IPS DF 6.9 (cell line): Measurements from ENCODE around the gene YTHDF1.

Source experiments
- DNase-seq: peaks from one replicate; pipeline ENCODE4 v3.0.0-alpha.2; 2013; ENCODE audit warnings: low read depth, low spot score
- H3K27ac ChIP-seq: one replicate; pipeline ENCODE4 v1.5.1; 2013; ENCODE audit warnings: low read length, control low read depth
- H3K27me3 ChIP-seq: 2 replicates; pipeline ENCODE4 v1.6.1; 2013; ENCODE audit warnings: mild to moderate bottlenecking, low read length; ENCODE audit not compliant: control insufficient read depth, insufficient read depth
- H3K36me3 ChIP-seq: 2 replicates; pipeline ENCODE4 v1.6.1; 2013; ENCODE audit warnings: low read length; ENCODE audit not compliant: control insufficient read depth, insufficient read depth
- H3K4me1 ChIP-seq: 2 replicates; pipeline ENCODE4 v1.6.1; 2013; ENCODE audit warnings: low read length; ENCODE audit not compliant: control insufficient read depth, insufficient read depth
- H3K4me3 ChIP-seq: 2 replicates; pipeline ENCODE4 v1.5.1; 2013; ENCODE audit warnings: mild to moderate bottlenecking, low read length
- H3K9me3 ChIP-seq: 2 replicates; pipeline ENCODE4 v1.6.1; 2013; ENCODE audit warnings: low read length, inconsistent platforms; ENCODE audit not compliant: control insufficient read depth, insufficient read depth
- WGBS: extraction: QIAGEN DNeasy Blood & Tissue Kit; methylation state at CpG from one replicate; pipeline ENCODE4 v1.1.7; 2013; ENCODE audit warnings: mixed read lengths, missing lambda C conversion rate; ENCODE audit not compliant: insufficient read length, insufficient coverage; 5-methylcytosine and 5-hydroxymethylcytosine counted together

YTHDF1 gene

DNA sequence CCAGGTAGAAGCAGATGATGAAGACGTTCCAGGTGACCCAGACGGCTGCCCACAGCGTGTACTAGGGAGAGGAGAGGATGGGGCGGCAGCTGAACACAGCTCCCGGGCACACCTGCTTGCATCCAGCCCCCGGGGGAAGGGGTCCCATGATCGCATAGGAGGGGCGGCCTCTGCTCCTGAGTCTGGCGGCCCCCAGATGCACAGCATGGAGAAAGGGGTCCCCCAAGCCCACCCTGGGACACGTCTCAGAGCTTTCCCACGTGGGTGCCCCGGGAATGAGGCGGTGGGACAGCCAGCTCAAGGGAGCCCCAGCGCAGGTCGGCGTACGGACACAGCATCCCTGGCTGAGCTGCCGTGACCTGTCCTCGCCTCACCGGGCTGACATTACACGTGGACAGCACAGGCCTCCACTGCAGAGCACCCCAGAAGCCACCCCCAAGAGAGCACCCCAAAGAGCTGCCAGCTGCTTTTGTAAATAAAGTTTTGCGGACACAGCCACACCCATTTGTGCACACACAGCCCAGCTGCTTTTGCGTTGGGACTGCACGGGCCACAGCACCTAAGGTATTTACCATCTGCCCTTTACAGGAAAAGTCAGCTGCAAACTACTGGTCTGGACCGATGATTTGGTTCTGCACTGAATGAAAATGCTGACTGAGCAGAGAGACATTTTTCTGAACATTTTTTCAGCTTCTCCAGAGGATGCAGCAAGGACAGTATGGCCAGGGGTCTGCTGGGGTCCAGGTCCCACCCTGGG is 33.1 kb upstream of the YTHDF1 start:
- Histone ChIP-seq H3K4me1 (peaks cover 11% of the 10 kb centered on the region), H3K4me3 (no peak overlapping the region), H3K36me3 (no peaks in the 10 kb centered on the region), H3K27me3 (peaks cover 2% of the 10 kb centered on the region; the same call in 1 of the 2 replicates), H3K9me3 (no peaks in the 10 kb centered on the region), H3K27ac (no peak overlapping the region)
- no CpG with 5 or more reads among the region's 25 CpGs for WGBS
- no peak for DNase-seq

- H3K27me3 ChIP-seq, result peaks cover 1% of the 10 kb centered on the region; the same call in 1 of the 2 replicates
- H3K27ac ChIP-seq, result no peak overlapping the region
- no peaks in the 10 kb centered on the region for H3K36me3 ChIP-seq
- H3K9me3 ChIP-seq, result no peaks in the 10 kb centered on the region
- peaks cover 11% of the 10 kb centered on the region for H3K4me1 ChIP-seq
- no CpG with 5 or more reads among the region's 24 CpGs for WGBS
- H3K4me3 ChIP-seq, result no peak overlapping the region
- no peak for DNase-seq
These were observed 31.8 kb upstream of the YTHDF1 start for GRCh38 chr20:63247671-63248228.

DNA sequence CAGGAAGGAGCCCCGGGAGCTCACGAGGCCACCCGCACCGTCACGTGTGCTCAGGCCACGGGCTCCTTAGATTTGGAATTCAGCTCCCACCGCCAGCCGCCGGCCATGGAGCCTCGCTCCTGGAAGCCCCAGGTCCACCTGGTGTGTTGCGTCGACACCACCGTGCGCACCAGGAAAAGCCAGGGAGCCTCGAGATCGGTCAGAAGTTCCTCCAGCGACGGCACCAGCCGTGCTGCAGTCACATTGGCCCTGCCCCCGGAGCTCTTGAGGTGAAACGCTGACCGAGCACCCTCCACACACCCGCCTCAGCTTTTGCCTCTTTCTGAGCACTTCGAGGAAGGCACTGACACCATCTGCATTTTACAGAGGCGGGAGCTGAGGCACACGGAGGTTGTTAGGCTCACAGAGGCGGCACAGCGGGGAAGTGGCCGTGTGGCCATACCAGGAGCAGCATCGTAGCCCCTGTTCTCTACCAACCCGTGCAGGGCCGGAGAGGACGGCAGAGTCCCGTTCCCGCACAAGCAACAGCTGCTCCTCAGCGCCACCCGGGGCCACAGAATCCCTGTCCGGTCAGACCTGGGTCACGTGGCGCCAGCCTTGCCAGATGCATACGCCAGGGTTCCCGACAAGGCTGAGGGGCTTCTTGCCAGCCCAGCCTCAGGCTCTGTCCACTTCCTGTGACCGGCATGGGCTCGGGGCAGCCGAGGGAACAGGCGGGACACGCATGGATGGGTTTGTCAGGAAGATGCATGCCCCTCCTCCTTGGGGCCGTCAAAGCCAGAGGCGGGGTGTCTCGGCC is 30.8 kb upstream of the YTHDF1 start:
- no peaks in the 10 kb centered on the region for H3K27me3 ChIP-seq
- no peak overlapping the region for H3K4me3 ChIP-seq
- H3K27ac ChIP-seq, result no peak overlapping the region
- H3K9me3 ChIP-seq, result no peaks in the 10 kb centered on the region
- WGBS, result no CpG with 5 or more reads among the region's 50 CpGs
- no peak for DNase-seq
- no peaks in the 10 kb centered on the region for H3K36me3 ChIP-seq
- peaks cover 11% of the 10 kb centered on the region for H3K4me1 ChIP-seq

- Histone ChIP-seq H3K27ac (no peak overlapping the region), H3K4me1 (peaks cover 11% of the 10 kb centered on the region), H3K36me3 (no peaks in the 10 kb centered on the region), H3K27me3 (no peaks in the 10 kb centered on the region), H3K4me3 (no peak overlapping the region), H3K9me3 (no peaks in the 10 kb centered on the region)
- no peak for DNase-seq
- no CpG with 5 or more reads among the region's 10 CpGs for WGBS
These were observed 28.5 kb upstream of the YTHDF1 start for GRCh38 chr20:63244468-63244867.

DNA sequence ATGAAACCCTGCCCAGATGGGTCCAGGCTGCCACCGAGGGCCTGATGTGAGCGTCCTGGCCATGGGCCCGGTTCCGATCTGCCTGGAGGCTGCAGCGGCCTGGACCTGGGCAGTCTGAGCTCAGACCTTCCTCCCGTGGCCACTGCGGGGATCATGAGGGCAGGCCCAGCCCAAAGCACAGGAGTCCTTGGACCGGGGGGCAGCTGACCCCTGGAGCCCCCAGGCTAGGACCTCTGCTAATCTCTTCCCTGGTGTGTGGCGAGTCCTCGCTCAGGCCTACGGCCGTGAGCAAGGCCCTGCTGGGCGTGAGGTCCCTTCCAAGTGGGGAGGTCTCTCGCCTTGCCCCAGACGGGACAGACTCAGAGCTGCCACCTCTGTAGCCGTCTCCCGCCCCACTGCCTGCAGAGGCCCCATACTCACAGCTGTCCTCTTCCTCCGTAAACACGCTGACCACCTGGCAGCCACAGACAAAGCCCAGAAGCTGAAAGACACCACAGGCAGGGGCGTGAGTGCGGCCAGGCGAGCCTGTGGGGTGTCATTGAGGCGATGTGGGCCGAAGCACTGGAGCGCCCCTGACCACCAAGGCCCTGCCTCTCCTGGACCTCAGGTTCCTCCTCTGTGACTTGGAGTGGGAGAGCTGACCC is 27.8 kb upstream of the YTHDF1 start:
- Histone ChIP-seq H3K27me3 (no peaks in the 10 kb centered on the region), H3K4me1 (peaks cover 11% of the 10 kb centered on the region)
- DNase-seq, result no peak

DNA sequence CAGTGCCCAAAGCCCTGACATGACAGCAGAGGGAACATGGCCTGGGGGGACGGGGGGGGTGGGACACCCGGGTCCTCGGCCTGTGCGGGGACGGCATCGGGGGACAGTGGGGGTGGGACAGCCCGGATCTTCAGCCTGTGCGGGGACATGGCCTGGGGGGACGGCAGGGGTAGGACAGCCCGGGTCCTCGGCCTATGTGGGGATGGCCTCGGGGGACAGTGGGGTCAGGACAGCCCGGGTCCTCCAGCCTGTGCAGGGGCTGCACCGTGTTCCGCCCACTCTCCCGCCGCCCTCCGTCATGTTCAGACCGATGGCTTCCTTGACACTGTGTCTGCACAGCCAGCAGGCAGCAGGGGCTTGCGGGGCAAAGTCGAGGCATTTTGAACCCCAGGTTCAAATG is 26.8 kb upstream of the YTHDF1 start:
- H3K9me3 ChIP-seq, result no peaks in the 10 kb centered on the region
- no peaks in the 10 kb centered on the region for H3K27me3 ChIP-seq
- no CpG with 5 or more reads among the region's 21 CpGs for WGBS
- no peak for DNase-seq
- H3K4me1 ChIP-seq, result peaks cover 11% of the 10 kb centered on the region
- no peak overlapping the region for H3K27ac ChIP-seq
- H3K36me3 ChIP-seq, result no peaks in the 10 kb centered on the region
- H3K4me3 ChIP-seq, result no peak overlapping the region

More for the DNA sequence above, 27.8 kb upstream of the YTHDF1 start:
- H3K9me3 ChIP-seq, result no peaks in the 10 kb centered on the region
- no peak overlapping the region for H3K27ac ChIP-seq
- no CpG with 5 or more reads among the region's 25 CpGs for WGBS
- no peak overlapping the region for H3K4me3 ChIP-seq
- no peaks in the 10 kb centered on the region for H3K36me3 ChIP-seq

DNA sequence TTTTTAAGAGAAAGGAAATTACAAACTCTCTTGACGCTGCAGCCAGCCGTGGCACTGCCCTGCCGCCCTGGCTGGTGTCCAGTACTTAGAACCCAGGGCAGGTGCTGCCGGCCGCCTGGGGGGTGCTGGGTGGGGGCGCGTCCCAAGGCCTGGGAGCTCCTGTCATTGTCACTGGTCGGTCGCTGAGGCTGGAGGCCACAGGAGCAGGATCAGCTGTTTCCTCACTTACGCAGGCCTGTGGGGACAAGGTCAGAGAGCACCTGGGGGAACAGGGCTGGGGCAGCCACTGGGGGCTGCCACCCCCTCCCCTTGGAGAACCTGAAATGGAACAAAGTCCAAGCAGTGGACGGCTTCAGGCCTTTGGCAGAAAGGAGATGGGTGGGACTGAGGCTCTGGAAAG is 25.3 kb upstream of the YTHDF1 start:
- WGBS, result no CpG with 5 or more reads among the region's 11 CpGs
- Histone ChIP-seq H3K36me3 (no peaks in the 10 kb centered on the region), H3K4me3 (no peak overlapping the region), H3K27ac (no peak overlapping the region), H3K27me3 (no peaks in the 10 kb centered on the region), H3K9me3 (no peaks in the 10 kb centered on the region), H3K4me1 (no peaks in the 10 kb centered on the region)
- no peak for DNase-seq

- Histone ChIP-seq H3K27ac (no peak overlapping the region), H3K36me3 (no peaks in the 10 kb centered on the region), H3K4me1 (peaks cover 4% of the 10 kb centered on the region), H3K27me3 (no peaks in the 10 kb centered on the region), H3K9me3 (no peaks in the 10 kb centered on the region), H3K4me3 (no peak overlapping the region)
- no peak for DNase-seq
- no CpG with 5 or more reads among the region's 11 CpGs for WGBS
These were observed 24.1 kb upstream of the YTHDF1 start for GRCh38 chr20:63240004-63240403.

DNA sequence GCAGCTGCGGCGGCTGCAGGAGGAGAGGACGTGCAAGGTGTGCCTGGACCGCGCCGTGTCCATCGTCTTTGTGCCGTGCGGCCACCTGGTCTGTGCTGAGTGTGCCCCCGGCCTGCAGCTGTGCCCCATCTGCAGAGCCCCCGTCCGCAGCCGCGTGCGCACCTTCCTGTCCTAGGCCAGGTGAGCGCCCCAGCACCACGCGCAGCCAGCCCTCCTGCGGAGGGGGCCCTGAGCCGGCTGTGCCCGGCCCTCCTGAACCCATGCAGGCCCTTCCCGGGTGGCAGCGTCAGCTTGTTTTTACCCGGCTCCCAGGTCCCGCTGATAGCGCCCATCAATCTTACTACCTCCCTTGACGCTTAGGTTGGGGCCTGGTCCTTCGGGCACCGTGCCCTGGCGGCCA is 23.5 kb upstream of the YTHDF1 start:
- peaks cover 4% of the 10 kb centered on the region for H3K4me1 ChIP-seq
- WGBS, result no CpG with 5 or more reads among the region's 30 CpGs
- H3K36me3 ChIP-seq, result no peaks in the 10 kb centered on the region
- no peaks in the 10 kb centered on the region for H3K27me3 ChIP-seq
- H3K27ac ChIP-seq, result no peak overlapping the region
- H3K4me3 ChIP-seq, result no peak overlapping the region
- no peaks in the 10 kb centered on the region for H3K9me3 ChIP-seq
- DNase-seq, result no peak

DNA sequence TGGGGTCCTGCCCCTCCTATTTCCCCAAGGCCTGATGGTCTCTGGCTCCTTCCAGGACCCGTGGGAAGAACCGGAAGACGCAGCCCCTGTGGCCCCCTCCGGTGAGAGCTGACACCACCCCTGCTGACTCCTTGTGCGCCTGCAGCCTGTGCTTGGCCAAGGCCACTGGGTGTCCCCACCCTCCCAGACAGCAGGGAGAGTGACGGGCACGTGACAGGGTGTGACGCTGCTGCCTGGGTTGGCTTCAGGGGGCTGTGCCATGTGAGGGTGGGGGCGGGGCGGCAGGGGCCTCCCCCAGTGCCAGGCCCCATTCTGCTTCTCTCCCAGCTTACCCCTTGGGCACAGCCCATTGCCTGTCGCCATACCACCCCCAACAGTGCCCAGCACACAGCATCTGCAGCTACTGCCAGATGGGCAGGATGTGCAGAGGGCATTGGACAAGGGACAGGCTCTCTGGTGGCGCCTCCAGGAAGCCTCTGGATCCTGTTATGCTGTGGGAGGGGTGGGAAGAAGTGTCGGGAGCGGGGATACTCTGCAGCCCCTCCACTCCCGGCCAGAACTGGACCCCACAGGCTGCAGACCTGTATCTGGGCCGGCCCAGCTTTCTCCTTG is 22.7 kb upstream of the YTHDF1 start:
- no peaks in the 10 kb centered on the region for H3K9me3 ChIP-seq
- H3K36me3 ChIP-seq, result no peaks in the 10 kb centered on the region
- H3K4me1 ChIP-seq, result peaks cover 4% of the 10 kb centered on the region
- H3K27ac ChIP-seq, result no peak overlapping the region
- DNase-seq, result no peak
- H3K27me3 ChIP-seq, result no peaks in the 10 kb centered on the region
- no peak overlapping the region for H3K4me3 ChIP-seq
- WGBS, result no CpG with 5 or more reads among the region's 16 CpGs
